ENCODE measurements around the gene TOMM7. TPM values are rescaled to one million over a fixed set of nuclear protein-coding genes. Genes with fewer than 3 reads are reported as not detected.
A peak's percentile ranks its signal among the peaks of the same experiment; 100 is the strongest.

The TOMM7 gene
- polyA plus RNA-seq (2012; ENCODE audit: low read depth, missing spikeins): 414 TPM

DNA sequence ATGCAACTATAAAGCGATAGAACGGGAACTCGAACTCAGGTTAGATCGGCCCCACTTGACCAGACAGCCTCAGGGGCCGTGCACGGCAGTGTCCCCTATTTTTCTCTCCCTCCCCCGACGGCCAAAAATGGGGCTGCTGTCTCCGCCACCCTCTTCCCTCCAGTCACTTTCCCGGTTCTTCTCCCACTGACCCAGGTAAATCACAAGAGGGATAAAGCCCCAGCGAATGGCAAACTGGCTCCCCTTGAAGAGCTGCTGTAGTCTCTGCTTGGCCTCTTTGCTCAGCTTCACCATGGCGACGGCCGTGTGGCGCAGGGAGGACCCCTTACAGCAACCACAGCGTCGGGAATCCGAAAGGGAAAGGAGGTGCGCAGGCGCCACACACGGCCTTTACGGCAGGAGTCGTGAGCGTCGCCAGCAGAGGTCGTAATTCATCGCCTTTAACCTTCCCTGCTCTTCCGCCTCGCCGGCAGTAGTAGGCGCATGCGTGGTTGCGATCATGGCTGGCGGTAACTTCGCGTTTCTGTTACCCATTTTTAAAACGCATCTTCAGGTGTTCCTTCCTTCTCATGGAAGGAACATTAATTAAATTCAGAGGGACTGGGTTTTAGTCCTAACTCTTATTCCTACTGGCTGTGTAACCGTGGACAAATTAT lies at the start of gene TOMM7:
TOMM7 (minus strand) TSS at position 364 of the 656 bp plus-strand sequence; CDS start at position 294, 70 bp downstream.
- FAIRE-seq: peak; percentile 100
- TF ChIP-seq TAF1 (IDR thresholded peaks at IDR 0.05; ENCODE audit: low read depth, low read length) (peak; percentile 97), PAX5 (IDR thresholded peaks at IDR 0.05; ENCODE audit: insufficient read depth, low read length, severe bottlenecking) (no peak), POU2F2 (IDR thresholded peaks at IDR 0.05; ENCODE audit: low read depth, low read length) (peak; percentile 14; the same call in 1 of the 2 replicates), POLR2AphosphoS5 (IDR thresholded peaks at IDR 0.05; ENCODE audit: low read depth, low read length) (peak; percentile 85; the same call in 1 of the 2 replicates), POLR2A (IDR thresholded peaks at IDR 0.05; ENCODE audit: low read depth, low read length) (peak; percentile 89), SPI1 (IDR thresholded peaks at IDR 0.05; ENCODE audit: low read depth, low read length) (no peak)
- DNase-seq (ENCODE audit: insufficient read length, low spot score): peak; percentile 78

DNA sequence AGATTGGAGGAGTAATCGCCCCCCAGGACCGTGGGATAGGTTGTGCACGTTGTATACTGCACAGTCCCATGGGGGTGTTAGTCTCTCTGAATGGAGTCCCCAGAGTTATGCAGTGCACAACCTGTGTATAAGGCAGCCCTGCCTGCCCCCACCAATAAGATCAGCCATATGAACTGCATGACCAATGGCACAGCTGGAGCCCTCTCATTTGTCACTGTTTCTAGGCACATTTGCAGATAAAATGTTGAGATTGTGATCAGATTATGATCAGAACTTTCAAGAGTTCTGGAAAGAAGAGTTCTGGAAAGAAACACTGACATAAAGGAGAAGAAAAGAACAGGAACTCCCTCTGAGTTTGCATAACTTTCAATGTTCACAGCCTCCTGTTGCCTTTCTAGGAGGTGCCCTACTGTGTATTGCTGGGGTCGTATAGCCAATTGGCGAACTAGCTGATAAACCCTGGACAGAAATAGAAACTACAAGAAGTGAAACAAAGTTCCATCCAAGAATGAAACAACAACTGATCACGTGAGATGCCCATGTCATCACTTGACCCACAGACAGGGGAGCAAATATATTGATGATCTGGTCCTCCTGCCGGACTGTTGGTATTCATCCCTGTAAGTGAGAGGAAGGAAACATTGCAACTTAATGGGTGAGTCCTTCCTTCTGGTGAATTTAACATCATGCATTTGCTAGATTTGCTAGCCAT lies 49.6 kb upstream of the TOMM7 start:
- FAIRE-seq: peak; percentile 96
- TF ChIP-seq POU2F2 (IDR thresholded peaks at IDR 0.05; ENCODE audit: low read depth, low read length) (no peak), POLR2A (IDR thresholded peaks at IDR 0.05; ENCODE audit: low read depth, low read length) (no peak), PAX5 (IDR thresholded peaks at IDR 0.05; ENCODE audit: insufficient read depth, low read length, severe bottlenecking) (no peak), TAF1 (IDR thresholded peaks at IDR 0.05; ENCODE audit: low read depth, low read length) (0 out of 2 replicates have a peak, but pooled peaks have one; percentile 3), POLR2AphosphoS5 (IDR thresholded peaks at IDR 0.05; ENCODE audit: low read depth, low read length) (no peak), SPI1 (IDR thresholded peaks at IDR 0.05; ENCODE audit: low read depth, low read length) (0 out of 2 replicates have a peak, but pooled peaks have one; percentile 37)
- peak; percentile 45 for DNase-seq (ENCODE audit: insufficient read length, low spot score)

DNA sequence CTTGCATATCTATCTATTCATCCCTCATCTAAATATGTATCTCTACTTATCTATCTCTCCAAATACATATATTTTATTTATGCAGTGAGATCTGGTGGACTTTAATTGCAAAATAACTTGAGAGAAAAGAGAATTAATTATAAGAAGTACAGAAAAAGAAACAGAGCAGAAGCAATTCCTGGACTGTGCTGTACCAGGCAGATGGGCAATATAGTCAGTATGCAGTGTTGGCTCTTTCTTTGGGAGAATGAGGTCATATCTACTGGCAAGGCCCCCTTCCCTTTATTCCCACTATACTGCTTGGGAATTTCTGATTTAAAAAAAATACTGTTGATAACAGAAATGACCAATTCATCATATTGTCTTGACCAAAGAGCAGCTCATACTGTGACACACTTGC lies 49.0 kb upstream of the TOMM7 start:
- DNase-seq (ENCODE audit: insufficient read length, low spot score) (no peak), FAIRE-seq (peak; percentile 35)
- TF ChIP-seq PAX5 (IDR thresholded peaks at IDR 0.05; ENCODE audit: insufficient read depth, low read length, severe bottlenecking) (no peak), POU2F2 (IDR thresholded peaks at IDR 0.05; ENCODE audit: low read depth, low read length) (no peak), SPI1 (IDR thresholded peaks at IDR 0.05; ENCODE audit: low read depth, low read length) (no peak)

DNA sequence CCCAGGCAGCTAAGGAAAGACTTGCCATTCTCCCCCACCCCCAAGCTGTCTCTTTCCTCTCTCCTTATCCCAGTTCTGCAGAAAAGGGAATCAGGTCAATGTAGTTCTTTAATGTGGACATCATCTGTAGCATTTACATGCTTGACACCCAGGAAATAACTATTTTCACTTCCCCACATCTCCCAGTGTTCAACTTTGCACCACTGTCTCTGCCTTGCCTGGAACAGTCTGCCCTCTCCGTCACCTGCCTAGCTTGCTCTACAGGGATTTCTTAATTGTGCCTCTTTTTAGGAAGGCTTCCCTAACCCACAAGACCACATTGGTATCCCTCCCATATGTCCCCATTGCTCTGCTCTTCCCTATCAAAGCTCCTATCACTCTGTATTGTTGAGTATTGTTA lies 45.9 kb upstream of the TOMM7 start:
- FAIRE-seq (peak; percentile 81), DNase-seq (ENCODE audit: insufficient read length, low spot score) (no peak)
- no peak for TF ChIP-seq TAF1 (IDR thresholded peaks at IDR 0.05; ENCODE audit: low read depth, low read length)
- TF ChIP-seq SPI1 (IDR thresholded peaks at IDR 0.05; ENCODE audit: low read depth, low read length): peak; percentile 79

DNA sequence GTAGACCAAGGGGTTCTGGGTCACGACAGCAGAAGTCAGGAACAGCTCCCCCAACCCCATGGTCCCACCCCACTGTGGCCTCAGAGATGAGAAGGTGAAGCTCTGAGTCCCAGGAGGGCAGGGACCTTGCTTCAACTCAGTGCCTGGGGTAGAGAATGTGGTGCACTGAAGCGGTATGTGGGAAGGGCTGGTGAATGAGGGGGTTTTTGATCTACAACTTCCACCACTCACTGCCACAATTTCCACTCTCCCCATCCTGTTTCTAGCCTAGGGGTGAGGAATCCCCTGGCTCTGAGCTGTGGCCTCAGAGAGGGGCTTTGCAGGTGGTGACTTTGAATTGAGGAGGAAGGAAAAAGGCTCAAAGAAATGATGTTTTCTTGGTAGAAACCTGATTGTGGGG lies 44.9 kb upstream of the TOMM7 start:
- DNase-seq (ENCODE audit: insufficient read length, low spot score): no peak
- no peak for FAIRE-seq
- no peak for TF ChIP-seq POLR2AphosphoS5 (IDR thresholded peaks at IDR 0.05; ENCODE audit: low read depth, low read length)
- no peak for TF ChIP-seq POU2F2 (IDR thresholded peaks at IDR 0.05; ENCODE audit: low read depth, low read length)
- no peak for TF ChIP-seq SPI1 (IDR thresholded peaks at IDR 0.05; ENCODE audit: low read depth, low read length)
- TF ChIP-seq TAF1 (IDR thresholded peaks at IDR 0.05; ENCODE audit: low read depth, low read length): no peak
- TF ChIP-seq PAX5 (IDR thresholded peaks at IDR 0.05; ENCODE audit: insufficient read depth, low read length, severe bottlenecking): no peak
- no peak for TF ChIP-seq POLR2A (IDR thresholded peaks at IDR 0.05; ENCODE audit: low read depth, low read length)

DNA sequence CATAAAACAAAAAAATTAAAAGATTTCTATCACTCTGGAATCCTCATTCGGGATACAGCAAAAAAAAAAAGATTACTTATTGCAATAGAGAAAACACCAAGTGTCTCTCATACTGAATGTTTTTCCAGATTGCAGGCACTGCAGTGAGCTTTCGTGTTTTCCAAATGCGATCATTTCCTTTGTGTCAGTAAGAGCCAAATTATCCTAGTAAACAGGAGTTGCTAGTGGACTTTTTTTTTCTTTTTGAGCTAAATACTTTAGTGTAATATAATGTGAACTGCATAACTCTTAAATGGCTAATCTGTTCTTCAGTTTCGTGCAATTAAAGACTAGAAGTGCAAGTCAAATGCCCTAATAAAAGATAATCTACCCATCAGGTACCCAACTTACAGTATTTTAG lies 44.4 kb upstream of the TOMM7 start:
- FAIRE-seq (no peak), DNase-seq (ENCODE audit: insufficient read length, low spot score) (no peak)
- no peak for TF ChIP-seq POLR2A (IDR thresholded peaks at IDR 0.05; ENCODE audit: low read depth, low read length)
- TF ChIP-seq POLR2AphosphoS5 (IDR thresholded peaks at IDR 0.05; ENCODE audit: low read depth, low read length): no peak
- TF ChIP-seq PAX5 (IDR thresholded peaks at IDR 0.05; ENCODE audit: insufficient read depth, low read length, severe bottlenecking): no peak
- TF ChIP-seq SPI1 (IDR thresholded peaks at IDR 0.05; ENCODE audit: low read depth, low read length): no peak
- no peak for TF ChIP-seq TAF1 (IDR thresholded peaks at IDR 0.05; ENCODE audit: low read depth, low read length)
- no peak for TF ChIP-seq POU2F2 (IDR thresholded peaks at IDR 0.05; ENCODE audit: low read depth, low read length)

DNA sequence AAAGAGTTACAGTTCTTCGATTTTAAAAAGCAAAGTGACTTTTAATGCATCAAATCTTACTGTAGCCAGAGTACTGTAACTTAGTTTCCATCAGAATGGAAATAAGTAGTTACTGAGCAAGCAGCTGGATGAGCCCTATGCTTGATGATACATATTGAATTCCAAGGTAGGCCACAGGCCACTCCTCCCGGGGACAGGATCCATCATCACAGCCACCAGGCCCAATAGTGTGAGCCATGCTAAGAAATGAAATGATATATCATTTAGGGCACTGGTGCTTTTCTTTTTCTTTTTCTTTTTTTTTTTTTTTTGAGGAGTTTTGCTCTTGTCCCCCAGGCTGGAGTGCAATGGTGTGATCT lies 42.9 kb upstream of the TOMM7 start:
- TF ChIP-seq POU2F2 (IDR thresholded peaks at IDR 0.05; ENCODE audit: low read depth, low read length): no peak
- no peak for TF ChIP-seq SPI1 (IDR thresholded peaks at IDR 0.05; ENCODE audit: low read depth, low read length)
- TF ChIP-seq POLR2A (IDR thresholded peaks at IDR 0.05; ENCODE audit: low read depth, low read length): no peak
- no peak for TF ChIP-seq POLR2AphosphoS5 (IDR thresholded peaks at IDR 0.05; ENCODE audit: low read depth, low read length)
- TF ChIP-seq PAX5 (IDR thresholded peaks at IDR 0.05; ENCODE audit: insufficient read depth, low read length, severe bottlenecking): no peak
- TF ChIP-seq TAF1 (IDR thresholded peaks at IDR 0.05; ENCODE audit: low read depth, low read length): no peak
- DNase-seq (ENCODE audit: insufficient read length, low spot score) (no peak), FAIRE-seq (no peak)

DNA sequence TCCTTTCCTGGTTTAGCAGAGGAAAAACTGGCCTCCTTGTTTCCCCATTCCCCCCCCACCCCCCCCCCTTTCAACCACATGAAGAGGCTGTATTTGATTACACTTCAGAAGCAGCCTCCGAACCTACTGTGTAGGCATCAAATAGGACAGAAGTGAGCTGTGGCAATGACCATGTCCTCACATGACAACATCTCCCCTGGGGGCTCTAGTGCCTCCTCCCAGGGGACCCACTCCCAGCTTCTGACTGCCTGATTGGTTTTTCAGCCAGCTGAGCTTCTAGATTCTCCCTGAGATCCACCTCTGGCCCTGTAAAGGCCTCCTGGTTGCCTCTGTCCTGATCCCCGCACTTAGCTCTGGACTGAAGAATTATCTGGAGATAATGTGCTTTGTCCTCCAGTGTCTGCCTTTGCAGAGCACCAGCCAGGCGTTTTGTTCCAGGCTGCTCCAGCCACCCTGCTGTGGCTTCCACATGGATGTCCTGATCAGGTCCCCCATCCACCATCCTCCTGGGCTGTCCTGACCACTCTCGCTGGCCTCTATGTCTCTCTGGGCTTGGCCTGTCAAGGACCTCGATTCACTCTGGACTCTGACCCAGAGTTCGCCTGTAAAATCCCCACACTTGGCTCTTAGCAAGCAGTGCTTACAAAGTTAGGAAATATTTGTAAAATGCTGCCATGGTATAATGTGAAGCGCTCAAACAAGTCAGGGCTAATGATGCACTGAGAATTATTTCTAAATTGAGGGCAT lies 42.4 kb upstream of the TOMM7 start:
- no peak for TF ChIP-seq POLR2AphosphoS5 (IDR thresholded peaks at IDR 0.05; ENCODE audit: low read depth, low read length)
- no peak for TF ChIP-seq TAF1 (IDR thresholded peaks at IDR 0.05; ENCODE audit: low read depth, low read length)
- no peak for FAIRE-seq
- DNase-seq (ENCODE audit: insufficient read length, low spot score): no peak

DNA sequence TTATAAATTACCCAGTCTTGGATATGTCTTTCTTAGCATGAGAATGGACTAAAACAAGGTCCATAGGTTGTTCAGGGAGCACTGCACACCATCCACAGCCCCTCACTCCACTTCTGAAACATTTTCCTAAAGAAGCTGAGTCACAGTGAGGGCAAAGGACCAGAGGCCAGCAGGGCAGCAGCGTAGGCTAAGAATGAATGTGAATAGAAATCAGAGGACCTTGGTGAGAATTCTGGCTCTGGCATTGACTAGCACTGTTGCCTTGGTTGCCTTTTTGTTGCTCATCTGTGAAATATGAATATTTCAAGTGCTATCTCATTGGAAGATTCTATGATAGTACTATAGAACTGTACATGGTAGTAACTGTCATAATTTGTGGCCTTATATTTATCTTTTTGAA lies 41.7 kb upstream of the TOMM7 start:
- FAIRE-seq (no peak), DNase-seq (ENCODE audit: insufficient read length, low spot score) (no peak)

More for the DNA sequence above, 41.7 kb upstream of the TOMM7 start:
- TF ChIP-seq POU2F2 (IDR thresholded peaks at IDR 0.05; ENCODE audit: low read depth, low read length): no peak
- no peak for TF ChIP-seq PAX5 (IDR thresholded peaks at IDR 0.05; ENCODE audit: insufficient read depth, low read length, severe bottlenecking)
- no peak for TF ChIP-seq TAF1 (IDR thresholded peaks at IDR 0.05; ENCODE audit: low read depth, low read length)
- no peak for TF ChIP-seq SPI1 (IDR thresholded peaks at IDR 0.05; ENCODE audit: low read depth, low read length)
- TF ChIP-seq POLR2A (IDR thresholded peaks at IDR 0.05; ENCODE audit: low read depth, low read length): no peak
- TF ChIP-seq POLR2AphosphoS5 (IDR thresholded peaks at IDR 0.05; ENCODE audit: low read depth, low read length): no peak
